Astrocyte (in vitro differentiated cells and primary cell): Measurements from ENCODE around the gene COL9A1. TPM values are rescaled to one million over a fixed set of nuclear protein-coding genes. Genes with fewer than 3 reads are reported as not detected.
"Not testable (repeated sequence)": the region's sequence is repeated elsewhere in the genome, so short reads cannot be mapped to it uniquely, and the experiment has no call there.

Source experiments
- DNase-seq: peaks from one replicate; pipeline ENCODE4 v3.0.0-alpha.2; 2010; ENCODE audit warnings: low read depth
- FAIRE-seq: peaks from 2 replicates; lab custom pipeline; 2011; peaks lifted over from hg19 to GRCh38; lab: Jason Lieb, UNC
- H2AFZ ChIP-seq: 2 replicates; pipeline ENCODE4 v1.6.0; 2012; ENCODE audit warnings: low read depth, low read length, inconsistent platforms
- H3K27ac ChIP-seq: 2 replicates; pipeline ENCODE4 v1.5.1; 2011; ENCODE audit warnings: low read depth, low read length, inconsistent platforms
- H3K27me3 ChIP-seq: 2 replicates; pipeline ENCODE4 v1.6.0; 2011; ENCODE audit warnings: low read length, inconsistent platforms; ENCODE audit not compliant: insufficient read depth
- H3K36me3 ChIP-seq: 2 replicates; pipeline ENCODE4 v1.5.1; 2011; ENCODE audit warnings: low read length, inconsistent platforms; ENCODE audit not compliant: insufficient read depth
- H3K4me1 ChIP-seq: 2 replicates; pipeline ENCODE4 v1.5.1; 2011; ENCODE audit warnings: low read length, inconsistent platforms; ENCODE audit not compliant: insufficient read depth
- H3K4me2 ChIP-seq: 2 replicates; pipeline ENCODE4 v1.6.0; 2012; ENCODE audit warnings: low read length, inconsistent platforms
- H3K4me3 ChIP-seq: 2 replicates; pipeline ENCODE4 v1.5.1; 2011; ENCODE audit warnings: low read depth, mild to moderate bottlenecking, low read length, inconsistent platforms; ENCODE audit not compliant: insufficient read depth
- H3K79me2 ChIP-seq: 2 replicates; pipeline ENCODE4 v1.6.0; 2012; ENCODE audit warnings: mild to moderate bottlenecking, low read length, inconsistent platforms; ENCODE audit not compliant: insufficient read depth
- H3K9ac ChIP-seq: 2 replicates; pipeline ENCODE4 v1.6.0; 2012; ENCODE audit warnings: mild to moderate bottlenecking, low read length, inconsistent platforms
- H3K9me3 ChIP-seq: 2 replicates; pipeline ENCODE4 v1.5.1; 2012; ENCODE audit warnings: low read depth, mild to moderate bottlenecking, low read length, inconsistent platforms; ENCODE audit not compliant: insufficient read depth
- H4K20me1 ChIP-seq: 2 replicates; pipeline ENCODE4 v1.6.0; 2012; ENCODE audit warnings: low read length, inconsistent platforms; ENCODE audit not compliant: insufficient read depth
- H3K27ac Mint-ChIP-seq: one replicate; pipeline ENCODE4 v1.8.0; 2021; ENCODE audit warnings: mild to moderate bottlenecking, mixed read lengths; ENCODE audit not compliant: unreplicated experiment
- H3K27me3 Mint-ChIP-seq: one replicate; pipeline ENCODE4 v1.8.0; 2021; ENCODE audit warnings: low read depth, mixed read lengths; ENCODE audit not compliant: unreplicated experiment
- H3K36me3 Mint-ChIP-seq: one replicate; pipeline ENCODE4 v1.8.0; 2021; ENCODE audit warnings: low read depth, mixed read lengths; ENCODE audit not compliant: unreplicated experiment
- H3K4me1 Mint-ChIP-seq: one replicate; pipeline ENCODE4 v1.8.0; 2021; ENCODE audit warnings: low read depth, mixed read lengths; ENCODE audit not compliant: unreplicated experiment
- H3K4me3 Mint-ChIP-seq: one replicate; pipeline ENCODE4 v1.8.0; 2021; ENCODE audit warnings: mild to moderate bottlenecking, moderate library complexity, mixed read lengths; ENCODE audit not compliant: unreplicated experiment
- H3K9me3 Mint-ChIP-seq: one replicate; pipeline ENCODE4 v1.8.0; 2021; ENCODE audit warnings: mild to moderate bottlenecking, mixed read lengths; ENCODE audit not compliant: unreplicated experiment
- EZH2 ChIP-seq: IDR thresholded peaks from 2 replicates; pipeline ENCODE4 v1.6.1; 2012; ENCODE audit warnings: mild to moderate bottlenecking, low read length, inconsistent platforms; ENCODE audit not compliant: insufficient read depth
- total RNA-seq: library from RNA; stranded (reverse); gene quantifications from 2 replicates; pipeline ENCODE4 v1.2.1, GENCODE V29; 2021
- TF ChIP-seq, protein P1 (sequence below): IDR thresholded peaks from 2 replicates; pipeline ENCODE4 v1.5.1; 2011; ENCODE audit warnings: low read depth, mild to moderate bottlenecking, inconsistent platforms, low read length, moderate library complexity; ENCODE audit not compliant: insufficient read depth

COL9A1 gene
- total RNA-seq, 1 donor from 2014 or later: 0.11 TPM

DNA sequence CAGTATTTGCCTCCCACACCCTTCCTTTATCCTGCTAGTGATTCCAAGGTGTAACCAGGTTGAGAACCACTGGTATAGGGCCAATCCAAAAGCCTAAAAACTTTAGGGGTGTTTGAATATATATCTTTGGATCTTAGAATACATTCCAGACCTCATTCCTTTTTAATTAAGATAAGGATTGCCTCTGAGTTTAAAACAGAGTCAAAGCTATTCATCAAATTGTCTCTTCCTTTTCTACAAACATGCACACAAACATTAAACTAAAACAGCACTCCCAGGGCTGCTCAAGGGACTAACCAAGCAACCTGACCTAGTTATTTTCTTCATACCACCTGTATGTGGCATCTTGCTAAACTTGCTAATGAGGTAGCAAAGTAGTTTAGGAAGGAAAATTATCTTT lies 22.1 kb upstream of the COL9A1 start:
- Mint-ChIP-seq H3K9me3 (peaks cover 7% of the 10 kb centered on the region), H3K36me3 (no peaks in the 10 kb centered on the region), H3K27me3 (peaks cover 60% of the 10 kb centered on the region), H3K4me1 (no peaks in the 10 kb centered on the region), H3K27ac (no peak overlapping the region), H3K4me3 (no peak overlapping the region)
- no peak overlapping the region for H3K27ac ChIP-seq
- no peak overlapping the region for H2AFZ ChIP-seq
- H3K4me2 ChIP-seq: no peak overlapping the region
- H3K36me3 ChIP-seq: no peaks in the 10 kb centered on the region
- DNase-seq (no peak), FAIRE-seq (no peak)
- TF ChIP-seq EZH2: no peak
- TF ChIP-seq, protein P1, sequence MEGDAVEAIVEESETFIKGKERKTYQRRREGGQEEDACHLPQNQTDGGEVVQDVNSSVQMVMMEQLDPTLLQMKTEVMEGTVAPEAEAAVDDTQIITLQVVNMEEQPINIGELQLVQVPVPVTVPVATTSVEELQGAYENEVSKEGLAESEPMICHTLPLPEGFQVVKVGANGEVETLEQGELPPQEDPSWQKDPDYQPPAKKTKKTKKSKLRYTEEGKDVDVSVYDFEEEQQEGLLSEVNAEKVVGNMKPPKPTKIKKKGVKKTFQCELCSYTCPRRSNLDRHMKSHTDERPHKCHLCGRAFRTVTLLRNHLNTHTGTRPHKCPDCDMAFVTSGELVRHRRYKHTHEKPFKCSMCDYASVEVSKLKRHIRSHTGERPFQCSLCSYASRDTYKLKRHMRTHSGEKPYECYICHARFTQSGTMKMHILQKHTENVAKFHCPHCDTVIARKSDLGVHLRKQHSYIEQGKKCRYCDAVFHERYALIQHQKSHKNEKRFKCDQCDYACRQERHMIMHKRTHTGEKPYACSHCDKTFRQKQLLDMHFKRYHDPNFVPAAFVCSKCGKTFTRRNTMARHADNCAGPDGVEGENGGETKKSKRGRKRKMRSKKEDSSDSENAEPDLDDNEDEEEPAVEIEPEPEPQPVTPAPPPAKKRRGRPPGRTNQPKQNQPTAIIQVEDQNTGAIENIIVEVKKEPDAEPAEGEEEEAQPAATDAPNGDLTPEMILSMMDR: no peak
- H3K9ac ChIP-seq: no peak overlapping the region
- H4K20me1 ChIP-seq: no peaks in the 10 kb centered on the region
- no peak overlapping the region for H3K4me3 ChIP-seq
- no peaks in the 10 kb centered on the region for H3K9me3 ChIP-seq
- H3K27me3 ChIP-seq: peaks cover 34% of the 10 kb centered on the region
- H3K79me2 ChIP-seq: no peaks in the 10 kb centered on the region
- no peaks in the 10 kb centered on the region for H3K4me1 ChIP-seq

DNA sequence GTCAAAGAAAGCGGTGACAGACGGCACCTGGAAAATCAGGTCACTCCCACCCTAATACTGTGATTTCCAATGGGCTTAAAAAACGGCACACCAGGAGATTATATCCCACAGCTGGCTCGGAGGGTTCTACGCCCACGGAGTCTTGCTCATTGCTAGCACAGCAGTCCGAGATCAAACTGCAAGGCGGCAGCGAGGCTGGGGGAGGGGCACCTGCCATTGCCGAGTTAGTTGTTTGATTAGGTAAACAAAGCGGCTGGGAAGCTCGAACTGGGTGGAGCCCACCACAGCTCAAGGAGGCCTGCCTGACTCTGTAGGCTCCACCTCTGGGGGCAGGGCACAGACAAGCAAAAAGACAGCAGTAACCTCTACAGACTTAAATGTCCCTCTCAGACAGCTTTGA lies 14.9 kb upstream of the COL9A1 start:
- peaks cover 29% of the 10 kb centered on the region for H3K9me3 Mint-ChIP-seq
- not testable (repeated sequence) for FAIRE-seq, H2AFZ ChIP-seq, H3K4me1 ChIP-seq, H3K4me3 ChIP-seq, H3K9ac ChIP-seq, H3K36me3 Mint-ChIP-seq, H3K9me3 ChIP-seq, H3K27ac ChIP-seq, H3K36me3 ChIP-seq, H3K4me3 Mint-ChIP-seq, H3K4me2 ChIP-seq, H3K4me1 Mint-ChIP-seq, H4K20me1 ChIP-seq, H3K79me2 ChIP-seq, DNase-seq, H3K27ac Mint-ChIP-seq
- peaks cover 45% of the 10 kb centered on the region for H3K27me3 ChIP-seq
- H3K27me3 Mint-ChIP-seq: peaks cover 69% of the 10 kb centered on the region

DNA sequence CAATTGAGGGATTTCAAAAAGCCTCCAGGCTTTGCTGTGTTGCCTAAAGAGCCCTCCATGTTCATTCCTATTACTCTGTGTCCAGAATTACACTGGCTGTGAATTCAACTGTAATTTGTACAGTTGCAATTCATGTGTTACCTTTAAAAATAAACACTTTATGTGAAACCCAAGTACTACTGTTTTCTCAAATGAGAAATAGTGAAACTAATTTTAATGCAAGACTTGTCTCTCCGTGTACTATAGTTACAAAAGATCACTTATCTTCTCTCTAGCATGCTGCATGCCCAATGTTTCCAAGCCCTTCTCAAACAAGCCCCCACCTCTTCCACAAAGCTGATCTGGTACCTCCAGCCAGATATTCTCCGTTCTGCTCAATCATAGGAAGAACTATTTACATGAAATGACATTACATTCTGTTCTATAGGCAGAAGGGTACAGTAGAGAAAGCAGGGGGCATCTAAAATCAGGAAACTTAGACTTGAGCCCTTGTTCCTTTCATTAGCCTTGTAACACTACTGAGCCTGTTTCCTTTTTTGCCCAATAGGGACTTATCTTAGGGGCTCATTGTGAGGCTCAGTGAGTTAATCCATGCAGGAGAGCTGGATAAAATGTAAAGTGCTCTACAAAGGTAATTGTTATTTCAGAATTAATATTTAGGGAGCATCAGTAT lies 12.3 kb upstream of the COL9A1 start:
- no peak overlapping the region for H2AFZ ChIP-seq
- no peaks in the 10 kb centered on the region for H3K36me3 ChIP-seq
- no peak overlapping the region for H3K9ac ChIP-seq
- FAIRE-seq (no peak), DNase-seq (no peak)
- Mint-ChIP-seq H3K9me3 (peaks cover 24% of the 10 kb centered on the region), H3K36me3 (no peaks in the 10 kb centered on the region), H3K27ac (no peak overlapping the region), H3K4me3 (no peak overlapping the region), H3K4me1 (peaks cover 7% of the 10 kb centered on the region), H3K27me3 (peaks cover 60% of the 10 kb centered on the region)
- no peaks in the 10 kb centered on the region for H3K79me2 ChIP-seq
- H3K27ac ChIP-seq: no peak overlapping the region
- peaks cover 57% of the 10 kb centered on the region for H3K27me3 ChIP-seq
- TF ChIP-seq EZH2: no peak
- TF ChIP-seq, protein P1: no peak
- no peak overlapping the region for H3K4me3 ChIP-seq
- H3K9me3 ChIP-seq: no peaks in the 10 kb centered on the region
- H4K20me1 ChIP-seq: peaks cover 7% of the 10 kb centered on the region
- peaks cover 3% of the 10 kb centered on the region for H3K4me1 ChIP-seq
- no peak overlapping the region for H3K4me2 ChIP-seq
